SK-N-SH treated with all-trans-retinoic acid at 6 μM for 48 hours (cell line): ENCODE measurements around the gene AUTS2.
"Not testable (repeated sequence)": the region's sequence is repeated elsewhere in the genome, so short reads cannot be mapped to it uniquely, and the experiment has no call there.

Source experiments
- ATAC-seq: fragments of 200-7000 bp; cut with Tn5 transposase; 3 replicates; pipeline ENCODE4 v1.9.1; 2020; ENCODE audit warnings: mild to moderate bottlenecking, moderate library complexity
- ARNTL ChIP-seq: fragments of 450-650 bp; formaldehyde crosslinking; IDR thresholded peaks from 2 replicates; pipeline ENCODE4 v1.5.0; 2020; ENCODE audit warnings: low read depth, mild to moderate bottlenecking, moderate library complexity, borderline replicate concordance
- BACH2 ChIP-seq: fragments of 250-450 bp; sonication (Bioruptor Pico); IDR thresholded peaks from 2 replicates; pipeline ENCODE4 v1.9.0; 2021; ENCODE audit warnings: mild to moderate bottlenecking, borderline replicate concordance
- ESRRG ChIP-seq: fragments of 250-450 bp; sonication (Bioruptor Pico); IDR thresholded peaks from 2 replicates; pipeline ENCODE4 v1.6.1; 2021; ENCODE audit warnings: mild to moderate bottlenecking
- GLIS3 ChIP-seq: fragments of 250-450 bp; sonication (Bioruptor Pico); IDR thresholded peaks from 2 replicates; pipeline ENCODE4 v1.5.0; 2020; ENCODE audit warnings: mild to moderate bottlenecking, moderate library complexity
- ISL1 ChIP-seq: fragments of 250-450 bp; sonication (Bioruptor Pico); IDR thresholded peaks from 2 replicates; pipeline ENCODE4 v2.1.2; 2022; ENCODE audit warnings: mild to moderate bottlenecking, moderate library complexity
- OSR1 ChIP-seq: fragments of 250-450 bp; sonication (Bioruptor Pico); IDR thresholded peaks from 2 replicates; pipeline ENCODE4 v1.8.0; 2022; ENCODE audit warnings: moderate library complexity, mild to moderate bottlenecking, inconsistent platforms
- PATZ1 ChIP-seq: fragments of 250-450 bp; sonication (Bioruptor Pico); IDR thresholded peaks from 2 replicates; pipeline ENCODE4 v1.8.0; 2020; ENCODE audit warnings: mild to moderate bottlenecking, moderate library complexity, borderline replicate concordance
- PPARA ChIP-seq: fragments of 250-450 bp; sonication (Bioruptor Pico); IDR thresholded peaks from 2 replicates; pipeline ENCODE4 v1.5.0; 2020; ENCODE audit warnings: mild to moderate bottlenecking, borderline replicate concordance
- RARB ChIP-seq: fragments of 250-450 bp; sonication (Bioruptor Pico); IDR thresholded peaks from 2 replicates; pipeline ENCODE4 v1.8.0; 2021; ENCODE audit warnings: mild to moderate bottlenecking, moderate library complexity
- SNAI2 ChIP-seq: fragments of 250-450 bp; sonication (Bioruptor Pico); IDR thresholded peaks from 2 replicates; pipeline ENCODE4 v1.5.0; 2020; ENCODE audit warnings: mild to moderate bottlenecking, moderate library complexity
- TCF4 ChIP-seq: fragments of 250-450 bp; sonication (Bioruptor Pico); IDR thresholded peaks from 2 replicates; pipeline ENCODE4 v1.8.0; 2021; ENCODE audit warnings: mild to moderate bottlenecking, moderate library complexity, borderline replicate concordance
- TSHZ2 ChIP-seq: fragments of 250-450 bp; sonication (Bioruptor Pico); IDR thresholded peaks from 2 replicates; pipeline ENCODE4 v1.5.0; 2020; ENCODE audit warnings: mild to moderate bottlenecking, moderate library complexity
- ZC3H10 ChIP-seq: fragments of 250-450 bp; sonication (Bioruptor Pico); IDR thresholded peaks from 2 replicates; pipeline ENCODE4 v1.5.1; 2021; ENCODE audit warnings: mild to moderate bottlenecking, moderate library complexity
- ZFP3 ChIP-seq: fragments of 250-450 bp; sonication (Bioruptor Pico); IDR thresholded peaks from 2 replicates; pipeline ENCODE4 v1.5.0; 2020; ENCODE audit warnings: mild to moderate bottlenecking, moderate library complexity
- ZFP30 ChIP-seq: fragments of 450-650 bp; formaldehyde crosslinking; IDR thresholded peaks from 2 replicates; pipeline ENCODE4 v1.5.0; 2022; ENCODE audit warnings: mild to moderate bottlenecking, moderate library complexity
- ZNF70 ChIP-seq: fragments of 450-650 bp; formaldehyde crosslinking; IDR thresholded peaks from 2 replicates; pipeline ENCODE4 v1.5.0; 2020; ENCODE audit warnings: mild to moderate bottlenecking, moderate library complexity
- ZNF8 ChIP-seq: fragments of 450-650 bp; formaldehyde crosslinking; IDR thresholded peaks from 2 replicates; pipeline ENCODE4 v1.5.0; 2020; ENCODE audit warnings: mild to moderate bottlenecking, moderate library complexity
- TF ChIP-seq, protein P1 (sequence below): fragments of 250-450 bp; sonication (Bioruptor Pico); IDR thresholded peaks from 2 replicates; pipeline ENCODE4 v1.8.0; 2021; ENCODE audit warnings: low read depth, mild to moderate bottlenecking, moderate library complexity, borderline replicate concordance
- TF ChIP-seq, protein P2 (sequence below): fragments of 250-450 bp; sonication (Bioruptor Pico); IDR thresholded peaks from 2 replicates; pipeline ENCODE4 v1.5.1; 2021; ENCODE audit warnings: mild to moderate bottlenecking, moderate library complexity

Gene AUTS2

DNA sequence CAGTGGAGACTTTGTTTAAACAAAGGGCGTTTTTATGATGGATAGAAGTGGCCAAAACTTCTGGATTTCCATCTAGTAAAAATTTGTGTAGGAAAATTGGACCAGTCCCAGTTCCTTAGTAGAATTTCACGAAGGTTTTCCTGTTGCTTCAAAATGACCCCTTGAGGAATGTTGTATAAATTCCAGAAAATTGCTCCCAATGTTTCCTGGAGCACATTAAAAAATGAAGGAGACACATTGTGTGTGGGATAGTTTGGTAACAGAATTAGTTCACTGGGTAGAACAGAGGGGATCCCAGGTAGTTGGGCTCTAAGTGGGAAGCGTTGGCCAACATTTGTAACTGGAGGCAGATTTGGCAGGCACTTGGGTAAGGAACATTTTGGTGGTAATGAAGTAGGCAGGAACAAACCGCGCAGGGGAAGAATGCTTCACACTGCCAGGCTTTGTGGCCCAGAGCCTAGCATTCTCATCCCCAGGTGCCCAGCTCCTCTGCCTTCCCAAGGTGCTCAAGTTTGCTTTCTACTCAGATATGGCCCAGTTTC lies 758.6 kb downstream of the AUTS2 start:
- no peak for ATAC-seq
- TF ChIP-seq, protein P1, sequence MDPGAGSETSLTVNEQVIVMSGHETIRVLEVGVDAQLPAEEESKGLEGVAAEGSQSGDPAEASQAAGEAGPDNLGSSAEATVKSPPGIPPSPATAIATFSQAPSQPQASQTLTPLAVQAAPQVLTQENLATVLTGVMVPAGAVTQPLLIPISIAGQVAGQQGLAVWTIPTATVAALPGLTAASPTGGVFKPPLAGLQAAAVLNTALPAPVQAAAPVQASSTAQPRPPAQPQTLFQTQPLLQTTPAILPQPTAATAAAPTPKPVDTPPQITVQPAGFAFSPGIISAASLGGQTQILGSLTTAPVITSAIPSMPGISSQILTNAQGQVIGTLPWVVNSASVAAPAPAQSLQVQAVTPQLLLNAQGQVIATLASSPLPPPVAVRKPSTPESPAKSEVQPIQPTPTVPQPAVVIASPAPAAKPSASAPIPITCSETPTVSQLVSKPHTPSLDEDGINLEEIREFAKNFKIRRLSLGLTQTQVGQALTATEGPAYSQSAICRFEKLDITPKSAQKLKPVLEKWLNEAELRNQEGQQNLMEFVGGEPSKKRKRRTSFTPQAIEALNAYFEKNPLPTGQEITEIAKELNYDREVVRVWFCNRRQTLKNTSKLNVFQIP (CRISPR knock-in tag): no peak
- no peak for TF ChIP-seq ARNTL (CRISPR knock-in tag)
- TF ChIP-seq TCF4 (CRISPR knock-in tag): no peak
- TF ChIP-seq SNAI2: no peak
- no peak for TF ChIP-seq OSR1 (CRISPR knock-in tag)
- no peak for TF ChIP-seq PATZ1 (CRISPR knock-in tag)
- TF ChIP-seq, protein P2, sequence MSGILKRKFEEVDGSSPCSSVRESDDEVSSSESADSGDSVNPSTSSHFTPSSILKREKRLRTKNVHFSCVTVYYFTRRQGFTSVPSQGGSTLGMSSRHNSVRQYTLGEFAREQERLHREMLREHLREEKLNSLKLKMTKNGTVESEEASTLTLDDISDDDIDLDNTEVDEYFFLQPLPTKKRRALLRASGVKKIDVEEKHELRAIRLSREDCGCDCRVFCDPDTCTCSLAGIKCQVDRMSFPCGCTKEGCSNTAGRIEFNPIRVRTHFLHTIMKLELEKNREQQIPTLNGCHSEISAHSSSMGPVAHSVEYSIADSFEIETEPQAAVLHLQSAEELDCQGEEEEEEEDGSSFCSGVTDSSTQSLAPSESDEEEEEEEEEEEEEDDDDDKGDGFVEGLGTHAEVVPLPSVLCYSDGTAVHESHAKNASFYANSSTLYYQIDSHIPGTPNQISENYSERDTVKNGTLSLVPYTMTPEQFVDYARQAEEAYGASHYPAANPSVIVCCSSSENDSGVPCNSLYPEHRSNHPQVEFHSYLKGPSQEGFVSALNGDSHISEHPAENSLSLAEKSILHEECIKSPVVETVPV (CRISPR knock-in tag): no peak
- TF ChIP-seq ZFP3: no peak
- TF ChIP-seq ZNF8 (CRISPR knock-in tag): no peak
- no peak for TF ChIP-seq TSHZ2 (CRISPR knock-in tag)
- TF ChIP-seq PPARA (CRISPR knock-in tag): no peak
- no peak for TF ChIP-seq RARB
- TF ChIP-seq GLIS3 (CRISPR knock-in tag): no peak
- no peak for TF ChIP-seq ESRRG
- no peak for TF ChIP-seq ISL1 (CRISPR knock-in tag)

GRCh38 chr7:70360557-70360956 lies 762.3 kb downstream of the AUTS2 start:
- ATAC-seq: no peak
- TF ChIP-seq BACH2 (CRISPR knock-in tag): no peak
- TF ChIP-seq ZFP30 (CRISPR knock-in tag): no peak

DNA sequence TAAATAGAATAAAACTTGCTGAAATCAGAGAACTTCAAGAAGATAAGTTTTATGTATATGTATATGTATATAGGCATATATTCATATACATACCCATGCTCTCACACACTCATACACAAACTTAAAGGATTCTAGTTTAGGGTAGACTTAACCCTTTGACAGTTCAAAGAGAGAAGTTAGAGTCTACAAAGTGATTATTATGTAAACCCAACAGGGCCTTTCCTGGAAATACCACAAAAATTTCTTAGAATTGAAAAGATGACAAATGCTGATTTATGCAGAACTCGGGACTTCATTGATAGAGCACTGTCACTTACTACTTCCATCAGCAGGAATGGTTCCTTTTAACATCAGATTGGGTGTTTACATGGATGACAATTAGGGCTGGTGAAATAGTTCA lies 763.5 kb downstream of the AUTS2 start:
- TF ChIP-seq ARNTL (CRISPR knock-in tag) (no peak), BACH2 (CRISPR knock-in tag) (no peak), ZC3H10 (CRISPR knock-in tag) (no peak), OSR1 (CRISPR knock-in tag) (no peak), PPARA (CRISPR knock-in tag) (no peak), TSHZ2 (CRISPR knock-in tag) (no peak), PATZ1 (CRISPR knock-in tag) (no peak), TCF4 (CRISPR knock-in tag) (no peak), ZFP3 (no peak), GLIS3 (CRISPR knock-in tag) (no peak), ZNF70 (CRISPR knock-in tag) (no peak), ESRRG (no peak), ZNF8 (CRISPR knock-in tag) (no peak)
- TF ChIP-seq, protein P2 (CRISPR knock-in tag): no peak
- TF ChIP-seq, all 23 proteins: peak for 0
- ATAC-seq: no peak

- not testable (repeated sequence) for ATAC-seq
Observed at GRCh38 chr7:70364393-70364792, 766.1 kb downstream of the AUTS2 start.
